Calu3 (cell line): ENCODE results near the gene EP400. TPM values are rescaled to one million over a fixed set of nuclear protein-coding genes. Genes with fewer than 3 reads are reported as not detected.

Source experiments
- BruUV-seq: library from RNA; stranded (reverse); fragments of 400-500 nt; replicated peaks from 2 replicates; lab custom pipeline; 2021; lab: Mats Ljungman, UMichigan
- CTCF ChIA-PET: fragments of 300-600 bp; sonication (Branson Sonifier 250); formaldehyde crosslinking; loops from one replicate; lab custom pipeline; 2022; ENCODE audit warnings: antibody characterized with exemption; lab: Charles Lee
- DNase-seq: peaks from one replicate; pipeline ENCODE4 v3.0.0; 2022
- H3K27ac Mint-ChIP-seq: one replicate; pipeline ENCODE4 v1.8.0; 2022; ENCODE audit warnings: mixed read lengths; ENCODE audit not compliant: unreplicated experiment
- H3K27me3 Mint-ChIP-seq: one replicate; pipeline ENCODE4 v1.8.0; 2022; ENCODE audit warnings: mixed read lengths; ENCODE audit not compliant: unreplicated experiment
- H3K36me3 Mint-ChIP-seq: one replicate; pipeline ENCODE4 v1.8.0; 2022; ENCODE audit warnings: mild to moderate bottlenecking, moderate library complexity, mixed read lengths; ENCODE audit not compliant: insufficient read depth, unreplicated experiment
- H3K4me1 Mint-ChIP-seq: one replicate; pipeline ENCODE4 v1.8.0; 2022; ENCODE audit warnings: mild to moderate bottlenecking, low read depth, mixed read lengths; ENCODE audit not compliant: unreplicated experiment
- H3K4me3 Mint-ChIP-seq: one replicate; pipeline ENCODE4 v1.8.0; 2022; ENCODE audit warnings: mild to moderate bottlenecking, low read depth, moderate library complexity, mixed read lengths; ENCODE audit not compliant: unreplicated experiment
- H3K9me3 Mint-ChIP-seq: one replicate; pipeline ENCODE4 v1.8.0; 2022; ENCODE audit warnings: low read depth, mixed read lengths; ENCODE audit not compliant: unreplicated experiment
- CTCF ChIP-seq: fragments of 200-600 bp; IDR thresholded peaks from one replicate; pipeline ENCODE4 v1.8.0; 2022; ENCODE audit warnings: antibody characterized with exemption; ENCODE audit not compliant: unreplicated experiment
- intact Hi-C: fragments of 100-400 bp; cut with micrococcal nuclease; formaldehyde crosslinking; loops from one replicate; pipeline ENCODE4 v1.10.0; 2022; ENCODE audit not compliant: unreplicated experiment
- total RNA-seq: library from RNA; stranded (reverse); gene quantifications from 2 replicates; pipeline ENCODE4 v1.2.3, GENCODE V29; 2022

The EP400 gene
- total RNA-seq, 1 experiment from 2014 or later: 88.7 TPM

DNA sequence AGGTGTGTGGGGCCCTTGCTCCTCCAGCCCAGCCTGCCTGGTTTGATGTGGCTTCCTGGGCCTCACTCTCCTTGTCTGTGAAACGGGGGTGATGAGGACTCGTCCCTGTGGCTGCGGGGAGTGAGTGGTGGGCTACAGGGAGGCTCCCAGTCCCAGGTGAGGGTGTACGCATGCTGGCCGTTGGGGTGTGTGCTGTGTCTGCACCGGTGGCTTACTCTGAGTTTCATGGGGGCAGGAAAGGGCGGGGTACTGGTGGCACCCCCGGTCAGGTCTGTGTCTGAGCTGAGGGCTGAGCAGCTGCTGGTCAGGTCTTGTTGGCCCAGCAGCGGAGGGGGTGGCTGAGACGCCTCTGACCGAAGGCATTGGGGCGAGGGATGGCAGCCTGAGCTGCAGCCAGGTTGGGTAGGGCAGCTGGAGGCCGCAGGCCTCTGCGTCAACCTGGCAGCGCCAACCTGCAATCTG lies 44.1 kb upstream of the EP400 start:
- BruUV-seq: no TSS peak
- Mint-ChIP-seq H3K27ac (no peak overlapping the region), H3K27me3 (no peaks in the 10 kb centered on the region), H3K9me3 (no peaks in the 10 kb centered on the region), H3K4me3 (no peak overlapping the region), H3K4me1 (peaks cover 12% of the 10 kb centered on the region), H3K36me3 (peaks cover 15% of the 10 kb centered on the region)
- no peak for TF ChIP-seq CTCF
- intact Hi-C loops: no loop called here
- CTCF ChIA-PET: no interaction called here
- no peak for DNase-seq

DNA sequence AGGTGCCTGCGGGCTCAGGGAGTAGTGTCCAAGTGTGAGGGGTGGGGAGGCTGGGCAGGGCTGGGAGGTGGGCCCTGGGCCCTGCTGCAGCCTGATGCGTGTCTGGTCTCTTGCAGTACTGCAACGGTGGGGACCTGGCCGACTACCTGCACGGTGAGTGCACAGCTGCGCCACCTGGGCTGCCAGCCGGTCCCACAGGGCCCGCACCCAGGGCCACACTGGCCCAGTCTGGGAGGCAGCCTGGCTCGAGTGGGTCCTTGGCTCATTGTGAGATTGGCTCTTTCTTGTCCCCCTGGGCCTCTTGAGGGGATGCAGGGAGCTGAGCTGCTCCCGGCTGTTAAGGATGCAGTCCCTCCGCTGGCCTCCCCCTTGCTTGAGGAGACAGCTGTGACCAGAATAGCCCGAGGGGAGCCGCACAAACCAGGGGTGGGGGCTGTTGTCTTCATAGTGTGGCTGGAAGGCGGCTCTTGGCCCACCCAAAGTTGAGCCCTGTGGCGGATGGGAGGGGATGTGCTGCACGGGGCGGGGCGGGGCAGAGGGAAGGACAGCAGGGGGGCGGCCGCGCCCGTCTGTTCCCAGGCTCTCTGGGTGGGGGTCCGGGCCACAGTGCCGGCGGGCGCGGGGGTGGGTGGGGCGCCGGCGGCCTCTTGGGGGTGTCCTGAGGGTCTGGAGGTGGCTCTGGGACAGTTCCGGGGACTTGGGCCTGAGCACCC lies 42.2 kb upstream of the EP400 start:
- Mint-ChIP-seq H3K4me1 (peaks cover 11% of the 10 kb centered on the region), H3K9me3 (no peaks in the 10 kb centered on the region), H3K4me3 (no peak overlapping the region), H3K27me3 (no peaks in the 10 kb centered on the region), H3K36me3 (peaks cover 21% of the 10 kb centered on the region), H3K27ac (no peak overlapping the region)
- DNase-seq: no peak
- CTCF ChIA-PET: no interaction called here
- BruUV-seq: no TSS peak
- TF ChIP-seq CTCF: no peak
- intact Hi-C loops: no loop called here

DNA sequence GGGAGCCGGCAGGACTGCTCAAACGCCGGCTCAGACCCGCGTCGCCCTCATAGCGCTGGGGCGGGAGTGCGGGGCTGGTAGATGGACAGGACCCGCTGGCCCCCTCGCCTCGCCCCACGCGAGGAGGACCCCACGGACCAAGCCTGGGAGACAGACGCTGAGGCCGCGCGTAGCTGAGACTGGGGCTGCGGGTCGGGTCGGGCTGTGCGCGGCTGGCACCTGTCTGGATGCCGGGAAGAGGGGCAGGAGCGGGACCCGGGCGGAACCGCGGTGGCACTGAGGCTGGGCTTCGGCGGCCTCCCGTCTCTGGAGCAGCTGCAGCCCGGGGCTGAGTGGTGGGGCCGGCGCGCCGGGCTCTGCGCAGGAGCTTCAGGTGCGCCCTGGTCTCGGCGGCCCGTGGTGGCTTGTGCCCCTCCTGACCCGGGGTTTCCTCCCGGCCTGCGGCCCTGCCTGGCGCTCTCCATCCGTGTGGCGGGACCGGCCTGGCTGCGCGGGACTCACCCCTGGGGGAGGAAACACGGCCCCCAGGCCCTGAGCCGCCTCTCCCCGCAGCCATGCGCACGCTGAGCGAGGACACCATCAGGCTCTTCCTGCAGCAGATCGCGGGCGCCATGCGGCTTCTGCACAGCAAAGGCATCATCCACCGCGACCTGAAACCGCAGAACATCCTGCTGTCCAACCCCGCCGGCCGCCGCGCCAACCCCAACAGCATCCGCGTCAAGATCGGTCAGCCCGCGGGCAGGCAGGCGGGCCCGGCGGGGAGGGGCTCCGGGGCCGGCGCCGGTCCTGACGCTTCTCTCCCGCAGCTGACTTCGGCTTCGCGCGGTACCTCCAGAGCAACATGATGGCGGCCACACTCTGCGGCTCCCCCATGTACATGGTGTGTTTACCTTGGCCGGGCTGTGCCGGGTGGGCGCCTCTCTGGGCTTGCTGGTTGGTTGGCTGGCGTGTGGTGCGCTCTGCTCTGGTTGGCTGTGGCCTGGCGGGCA lies 41.4 kb upstream of the EP400 start:
- H3K36me3 Mint-ChIP-seq: peaks cover 25% of the 10 kb centered on the region
- CTCF ChIA-PET: no interaction called here
- BruUV-seq: no TSS peak
- no peak for DNase-seq
- peaks cover 16% of the 10 kb centered on the region for H3K4me1 Mint-ChIP-seq
- no peaks in the 10 kb centered on the region for H3K27me3 Mint-ChIP-seq
- no peak overlapping the region for H3K27ac Mint-ChIP-seq
- H3K9me3 Mint-ChIP-seq: no peaks in the 10 kb centered on the region
- no peak overlapping the region for H3K4me3 Mint-ChIP-seq
- no peak for TF ChIP-seq CTCF
- intact Hi-C loops: no loop called here

DNA sequence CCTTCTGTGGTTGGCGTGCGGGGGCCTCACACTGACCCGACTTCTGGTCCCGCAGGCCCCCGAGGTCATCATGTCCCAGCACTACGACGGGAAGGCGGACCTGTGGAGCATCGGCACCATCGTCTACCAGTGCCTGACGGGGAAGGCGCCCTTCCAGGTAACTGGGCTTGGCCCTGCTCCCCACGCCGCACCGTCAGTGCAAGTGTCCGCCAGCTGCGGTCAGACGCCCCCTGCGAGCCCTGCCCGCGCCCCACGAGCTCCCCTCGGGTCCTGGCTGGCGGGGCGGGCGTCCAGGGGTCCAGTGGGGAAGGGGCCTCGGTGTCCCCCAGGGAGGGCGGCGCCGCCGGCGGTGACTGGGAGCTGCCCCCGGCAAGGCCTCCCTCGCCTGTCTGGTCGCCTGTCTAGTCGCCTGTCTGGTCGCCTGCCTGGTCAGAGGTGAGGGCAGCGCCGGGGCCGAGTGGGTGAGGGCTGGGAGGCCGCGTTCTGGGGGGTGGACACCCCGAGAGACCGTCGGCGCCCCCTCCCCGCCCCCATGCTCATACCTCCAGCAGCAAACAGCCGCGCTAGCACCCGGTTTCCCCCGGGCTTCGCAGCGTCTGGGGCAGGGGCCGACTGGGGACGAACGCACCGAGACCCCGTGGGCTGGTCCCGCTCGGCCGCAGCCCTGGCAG lies 40.5 kb upstream of the EP400 start:
- Mint-ChIP-seq H3K4me1 (peaks cover 16% of the 10 kb centered on the region), H3K9me3 (no peaks in the 10 kb centered on the region), H3K27ac (no peak overlapping the region), H3K36me3 (peaks cover 33% of the 10 kb centered on the region), H3K4me3 (no peak overlapping the region), H3K27me3 (no peaks in the 10 kb centered on the region)
- no peak for TF ChIP-seq CTCF
- DNase-seq: no peak
- CTCF ChIA-PET: no interaction called here
- intact Hi-C loops: no loop called here
- no TSS peak for BruUV-seq
